Muscle layer of duodenum (tissue), 2 donors: ENCODE measurements around the gene CDHR3.

Experiments used
- H3K27ac ChIP-seq: one replicate; pipeline ENCODE4 v1.7.0; 2013; ENCODE audit warnings: mild to moderate bottlenecking, low read length
- H3K27me3 ChIP-seq: one replicate; pipeline ENCODE4 v1.7.0; 2013; ENCODE audit warnings: low read depth, mild to moderate bottlenecking, control low read depth, low read length
- H3K36me3 ChIP-seq, 2 donors: one replicate each; pipeline ENCODE4 v1.7.0; 2013; ENCODE audit warnings: low read length in 2 of 2, control low read depth in 1 of 2, mild to moderate bottlenecking in 1 of 2; ENCODE audit not compliant: insufficient read depth in 2 of 2, control insufficient read depth in 1 of 2
- H3K4me1 ChIP-seq, 2 donors: one replicate each; pipeline ENCODE4 v1.7.0; 2013; ENCODE audit warnings: low read length in 2 of 2, mild to moderate bottlenecking in 2 of 2, control low read depth in 1 of 2, moderate library complexity in 1 of 2; ENCODE audit not compliant: insufficient read depth in 2 of 2, control insufficient read depth in 1 of 2
- H3K4me3 ChIP-seq, 2 donors: one replicate each; pipeline ENCODE4 v1.7.0; 2013; ENCODE audit warnings: low read length in 2 of 2, low read depth in 1 of 2, mild to moderate bottlenecking in 1 of 2
- H3K9me3 ChIP-seq, 2 donors: one replicate each; pipeline ENCODE4 v1.7.0; 2013; ENCODE audit warnings: low read length in 2 of 2, control low read depth in 1 of 2, mild to moderate bottlenecking in 1 of 2; ENCODE audit not compliant: control insufficient read depth in 1 of 2
- donor health status: healthy.

Gene CDHR3

GRCh38 chr7:106070567-106071254, 107.6 kb downstream of the CDHR3 start:
- Histone ChIP-seq H3K27ac (peak overlapping the region; percentile 9), H3K9me3 (no peaks in the 10 kb centered on the region), H3K4me1 (peaks cover 12 to 45% of the 10 kb centered on the region in 2 donors), H3K36me3 (no peaks in the 10 kb centered on the region), H3K4me3 (no peak overlapping the region), H3K27me3 (no peaks in the 10 kb centered on the region)

GRCh38 chr7:106071356-106071998, 108.4 kb downstream of the CDHR3 start:
- H3K4me3 ChIP-seq = no peak overlapping the region
- peaks cover 12 to 37% of the 10 kb centered on the region in 2 donors for H3K4me1 ChIP-seq
- H3K36me3 ChIP-seq = no peaks in the 10 kb centered on the region
- peak overlapping the region; percentile 33 for H3K27ac ChIP-seq
- no peaks in the 10 kb centered on the region for H3K27me3 ChIP-seq
- H3K9me3 ChIP-seq = no peaks in the 10 kb centered on the region

GRCh38 chr7:106071999-106072714, 109.1 kb downstream of the CDHR3 start:
- no peaks in the 10 kb centered on the region for H3K27me3 ChIP-seq
- no peaks in the 10 kb centered on the region for H3K9me3 ChIP-seq
- H3K36me3 ChIP-seq = no peaks in the 10 kb centered on the region
- H3K4me3 ChIP-seq = no peak overlapping the region
- peak overlapping the region; percentile 62 for H3K27ac ChIP-seq
- H3K4me1 ChIP-seq = peaks cover 12 to 36% of the 10 kb centered on the region in 2 donors

GRCh38 chr7:106072715-106073091, 109.6 kb downstream of the CDHR3 start:
- Histone ChIP-seq H3K4me1 (peaks cover 12 to 36% of the 10 kb centered on the region in 2 donors), H3K4me3 (no peak overlapping the region), H3K27ac (peak overlapping the region; percentile 62)

GRCh38 chr7:106073701-106074100, 110.6 kb downstream of the CDHR3 start:
- H3K4me3 ChIP-seq = no peak overlapping the region
- H3K9me3 ChIP-seq = no peaks in the 10 kb centered on the region
- H3K27ac ChIP-seq = no peak overlapping the region
- peaks cover 12 to 36% of the 10 kb centered on the region in 2 donors for H3K4me1 ChIP-seq
- H3K27me3 ChIP-seq = no peaks in the 10 kb centered on the region
- no peaks in the 10 kb centered on the region for H3K36me3 ChIP-seq

More at GRCh38 chr7:106072715-106073091, 109.6 kb downstream of the CDHR3 start:
- Histone ChIP-seq H3K27me3 (no peaks in the 10 kb centered on the region), H3K9me3 (no peaks in the 10 kb centered on the region), H3K36me3 (no peaks in the 10 kb centered on the region)

- no peak overlapping the region for H3K4me3 ChIP-seq
- H3K9me3 ChIP-seq = no peaks in the 10 kb centered on the region
- H3K27me3 ChIP-seq = no peaks in the 10 kb centered on the region
- H3K4me1 ChIP-seq = peaks cover 12 to 32% of the 10 kb centered on the region in 2 donors
- H3K27ac ChIP-seq = no peak overlapping the region
- H3K36me3 ChIP-seq = no peaks in the 10 kb centered on the region
Measured at GRCh38 chr7:106074257-106074656, 111.2 kb downstream of the CDHR3 start.

- Histone ChIP-seq H3K27me3 (no peaks in the 10 kb centered on the region), H3K4me3 (no peak overlapping the region), H3K36me3 (no peaks in the 10 kb centered on the region), H3K27ac (no peak overlapping the region), H3K9me3 (no peaks in the 10 kb centered on the region), H3K4me1 (peaks cover 11 to 16% of the 10 kb centered on the region in 2 donors)
Measured at GRCh38 chr7:106075937-106076336, 112.9 kb downstream of the CDHR3 start.

- Histone ChIP-seq H3K27me3 (no peaks in the 10 kb centered on the region), H3K4me3 (no peak overlapping the region), H3K9me3 (no peaks in the 10 kb centered on the region), H3K4me1 (peaks cover 5 to 11% of the 10 kb centered on the region in 2 donors), H3K27ac (no peak overlapping the region), H3K36me3 (no peaks in the 10 kb centered on the region)
Measured at GRCh38 chr7:106076537-106076936, 113.5 kb downstream of the CDHR3 start.

GRCh38 chr7:106080300-106080987, 117.4 kb downstream of the CDHR3 start:
- Histone ChIP-seq H3K36me3 (no peaks in the 10 kb centered on the region), H3K27me3 (no peaks in the 10 kb centered on the region), H3K9me3 (no peaks in the 10 kb centered on the region), H3K4me3 (no peak overlapping the region), H3K4me1 (no peaks in the 10 kb centered on the region), H3K27ac (no peak overlapping the region)

GRCh38 chr7:106082087-106082854, 119.2 kb downstream of the CDHR3 start:
- Histone ChIP-seq H3K36me3 (no peaks in the 10 kb centered on the region), H3K27ac (no peak overlapping the region), H3K9me3 (no peaks in the 10 kb centered on the region), H3K4me3 (no peak overlapping the region), H3K4me1 (no peaks in the 10 kb centered on the region), H3K27me3 (no peaks in the 10 kb centered on the region)
